ENCODE data around the gene ALOX5. TPM values are rescaled to one million over a fixed set of nuclear protein-coding genes. Genes with fewer than 3 reads are reported as not detected.
"Not testable (repeated sequence)": the region's sequence is repeated elsewhere in the genome, so short reads cannot be mapped to it uniquely, and the experiment has no call there.

ALOX5 gene
- total RNA-seq, 1 experiment from 2014 or later: not detected

DNA sequence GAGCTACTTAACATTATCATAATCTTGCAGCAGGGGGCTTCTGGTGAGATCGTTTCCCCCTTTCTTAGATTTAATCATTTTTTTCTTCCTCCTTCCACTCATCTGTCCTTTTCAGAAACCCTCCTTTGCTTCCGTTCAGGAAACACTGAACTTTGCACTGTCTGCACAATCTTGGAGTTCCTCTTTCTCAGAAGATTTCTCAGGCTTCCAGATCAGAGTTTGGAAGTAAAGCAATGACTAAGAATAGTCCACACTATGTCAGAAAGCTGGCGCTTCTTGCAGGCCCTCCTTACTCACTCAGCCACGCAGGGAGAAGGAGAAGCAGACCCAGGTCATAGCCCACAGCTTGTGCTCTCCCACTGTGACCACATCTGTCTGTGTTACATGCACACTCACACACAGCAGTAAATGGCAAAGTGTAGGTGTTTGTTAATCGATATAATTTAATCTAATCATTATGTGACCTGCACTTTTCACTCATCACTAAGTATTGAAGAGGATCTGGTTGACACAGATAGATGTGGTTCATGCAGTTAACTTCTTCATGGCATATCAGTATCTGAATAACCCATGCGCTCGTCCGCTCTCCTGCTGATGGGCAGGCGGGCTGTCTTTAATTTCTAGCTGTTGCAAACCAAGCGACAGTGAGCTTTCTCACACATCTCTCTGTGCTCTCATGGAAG lies 30.2 kb downstream of the ALOX5 start:
- no peak for DNase-seq (ENCODE audit: low read depth)

DNA sequence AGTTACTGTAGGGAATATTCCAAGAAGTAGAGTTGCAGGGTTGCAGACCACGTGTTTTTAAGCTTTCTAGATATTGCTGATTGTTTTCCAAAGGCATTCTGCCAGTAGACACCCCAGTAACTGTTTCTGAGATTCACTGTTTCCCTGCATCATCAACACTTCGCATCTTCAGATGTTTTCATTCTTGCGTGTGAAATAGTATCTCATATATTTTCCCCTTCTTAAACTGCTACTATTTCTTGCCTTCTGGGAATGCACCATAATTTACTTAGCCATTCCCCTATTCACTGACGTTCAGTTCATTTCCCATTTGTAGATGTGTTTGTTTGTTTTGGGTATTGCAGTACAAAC lies 30.7 kb downstream of the ALOX5 start:
- DNase-seq (ENCODE audit: low read depth): no peak

DNA sequence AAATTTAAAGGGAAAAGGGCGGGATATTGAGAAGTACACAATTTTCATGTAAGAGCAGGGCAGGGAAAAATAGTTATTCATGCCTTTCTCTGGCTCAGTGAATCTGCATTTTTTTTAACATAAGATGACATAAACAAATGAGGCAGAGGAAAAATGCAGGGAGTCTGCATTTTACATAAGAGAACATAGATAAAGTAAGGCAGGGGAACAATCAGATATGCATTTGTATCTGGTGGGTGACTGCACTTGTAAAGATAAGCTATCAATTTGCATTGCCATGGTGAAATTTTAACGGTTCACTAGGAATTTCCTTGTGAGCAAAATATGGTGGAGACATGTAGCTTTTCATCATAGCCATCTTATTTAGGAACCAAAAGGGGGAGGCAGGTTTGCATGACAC lies 33.5 kb downstream of the ALOX5 start:
- no peak for DNase-seq (ENCODE audit: low read depth)

DNA sequence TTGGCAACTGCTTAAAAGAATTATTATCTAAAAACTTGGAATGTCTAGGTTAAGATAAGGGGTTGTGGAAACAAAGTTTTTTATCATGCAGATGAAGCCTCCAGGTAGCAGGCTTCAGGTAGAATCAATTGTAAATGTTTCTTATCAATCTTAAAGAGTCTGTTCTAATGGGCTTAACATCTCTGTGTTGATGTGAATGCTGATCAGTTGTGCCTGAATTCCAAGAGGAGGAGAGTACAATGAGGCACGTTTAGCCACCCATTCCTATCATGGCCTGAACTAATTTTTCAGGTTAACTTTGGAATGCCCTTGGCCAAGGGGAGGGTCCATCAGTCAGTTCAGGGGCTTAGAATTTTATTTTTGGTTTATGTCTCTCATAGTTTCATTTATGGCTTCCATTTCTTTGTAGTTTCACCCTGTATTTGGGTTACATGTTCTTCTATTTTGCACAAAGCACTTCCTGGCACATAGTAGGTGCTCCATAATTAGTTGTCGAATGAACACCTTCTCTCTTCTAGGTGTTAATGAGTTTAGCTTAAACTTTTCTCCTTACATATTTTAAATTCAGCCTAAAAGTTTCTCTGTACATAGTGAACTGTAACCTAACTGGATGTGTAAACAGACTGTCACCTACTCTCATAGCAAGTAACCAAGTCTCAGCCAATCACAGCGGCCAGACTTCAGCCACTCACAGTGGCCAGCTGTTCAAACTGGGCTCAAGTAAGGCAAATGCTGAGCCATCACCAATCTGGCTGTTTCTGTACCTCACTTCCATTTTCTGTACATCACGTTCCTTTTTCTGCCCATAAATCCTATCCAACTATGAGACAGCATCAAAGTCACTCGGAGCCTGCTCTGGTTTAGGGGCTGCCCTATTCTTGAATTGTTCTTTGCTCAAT lies 34.7 kb downstream of the ALOX5 start:
- no peak for DNase-seq (ENCODE audit: low read depth)

DNA sequence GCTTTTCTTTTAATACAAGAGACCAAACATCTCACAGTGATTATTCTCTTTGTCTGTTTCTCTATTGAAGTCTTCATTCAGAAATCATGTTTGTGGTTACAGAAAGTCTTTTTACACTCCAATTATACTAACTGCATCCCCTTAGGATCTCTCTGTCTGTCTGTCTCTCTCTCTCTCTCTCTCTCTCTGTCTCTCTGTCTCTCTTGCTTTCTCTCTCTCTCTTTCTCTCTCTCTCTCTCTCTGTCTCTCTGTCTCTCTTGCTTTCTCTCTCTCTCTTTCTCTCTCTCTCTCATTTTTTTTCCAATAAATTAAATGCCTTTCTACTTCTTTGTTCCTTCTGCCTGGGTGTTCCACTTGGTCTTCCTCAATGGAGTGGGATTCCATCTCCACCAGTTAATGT lies 35.3 kb downstream of the ALOX5 start:
- DNase-seq (ENCODE audit: low read depth): not testable (repeated sequence)

DNA sequence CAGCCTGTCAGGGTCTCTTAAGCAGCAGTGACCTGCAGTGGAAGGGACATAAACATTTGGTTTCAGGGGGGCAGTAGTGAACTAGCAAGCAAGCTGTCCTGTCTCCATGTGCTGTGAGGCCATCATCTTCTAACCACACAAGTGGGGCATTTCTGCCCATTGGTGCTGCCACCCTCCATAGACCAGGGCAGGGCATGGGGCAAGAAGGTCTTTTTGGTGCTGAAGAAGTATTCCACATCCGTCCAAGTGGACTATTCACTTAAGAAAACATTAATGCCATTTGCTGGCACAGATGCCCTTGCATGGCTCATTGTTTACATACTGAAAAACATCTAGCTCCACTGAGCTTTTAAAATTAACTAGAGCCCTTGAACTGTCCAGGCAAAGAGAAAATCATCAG lies 35.8 kb downstream of the ALOX5 start:
- DNase-seq (ENCODE audit: low read depth): no peak

DNA sequence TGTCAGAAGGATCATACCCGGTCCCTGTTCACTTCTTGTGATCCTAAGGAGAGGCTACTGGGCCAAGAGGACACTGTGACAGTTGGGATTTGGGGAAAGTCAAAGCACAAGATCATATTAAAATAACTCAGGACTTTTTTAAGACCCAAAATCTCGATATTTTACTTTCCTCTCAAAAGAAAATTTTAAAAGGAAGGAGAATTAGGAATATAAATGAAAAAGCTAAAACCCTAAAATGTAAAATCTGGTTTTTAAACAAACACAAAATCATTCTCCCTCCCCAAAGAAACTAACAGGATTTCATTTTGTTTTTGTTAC lies 36.4 kb downstream of the ALOX5 start:
- DNase-seq (ENCODE audit: low read depth): no peak

DNA sequence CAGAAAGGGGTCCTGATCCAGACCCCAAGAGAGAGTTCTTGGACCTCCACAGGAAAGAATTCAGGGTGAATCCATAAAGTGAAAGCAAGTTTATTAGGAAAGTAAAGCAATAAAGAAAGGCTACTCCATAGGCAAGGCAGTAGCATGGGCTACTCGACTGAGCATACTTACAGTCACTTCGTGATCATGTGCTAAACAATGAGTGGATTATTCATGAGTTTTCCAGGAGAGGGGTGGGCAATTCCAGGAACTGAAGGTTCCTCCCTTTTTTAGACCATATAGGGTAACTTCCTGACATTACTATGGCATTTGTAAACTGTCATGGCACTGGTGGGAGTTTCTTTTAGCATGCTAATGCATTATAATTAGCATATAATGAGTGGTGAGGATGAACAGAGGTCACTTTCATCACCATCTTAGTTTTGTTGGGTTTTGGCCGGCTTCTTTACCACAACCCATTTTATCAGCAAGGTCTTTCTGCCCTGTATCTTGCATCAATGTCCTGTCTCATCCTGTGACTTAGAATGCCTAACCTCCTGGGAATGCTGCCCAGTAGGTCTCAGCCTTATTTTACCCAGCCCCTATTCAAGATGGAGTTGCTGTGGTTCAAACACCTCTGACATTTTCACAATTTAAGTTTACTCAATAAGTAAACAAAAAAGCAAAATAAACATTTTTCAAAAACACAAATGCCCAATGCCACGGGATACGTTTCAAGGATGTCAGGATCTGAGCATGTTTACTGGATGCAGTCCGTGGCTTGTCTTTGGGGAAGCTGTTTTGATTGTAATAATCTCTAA lies 37.0 kb downstream of the ALOX5 start:
- no peak for DNase-seq (ENCODE audit: low read depth)

DNA sequence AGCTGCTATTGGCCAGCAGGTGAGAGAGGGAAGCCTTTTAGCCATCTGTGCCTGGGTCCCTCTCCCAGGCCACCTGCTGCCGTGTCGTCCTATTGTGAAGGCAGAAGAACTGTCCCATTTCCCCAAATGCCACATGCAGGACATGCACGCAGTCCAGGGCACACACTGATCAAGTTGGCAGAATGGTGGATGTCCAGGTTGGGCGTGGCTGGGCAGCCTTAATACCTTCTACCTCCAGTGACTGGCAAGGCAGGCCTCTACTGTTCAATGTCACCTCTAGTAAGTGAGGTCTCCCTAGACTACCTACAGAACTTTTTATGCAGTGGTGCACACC lies 37.6 kb downstream of the ALOX5 start:
- DNase-seq (ENCODE audit: low read depth): no peak

DNA sequence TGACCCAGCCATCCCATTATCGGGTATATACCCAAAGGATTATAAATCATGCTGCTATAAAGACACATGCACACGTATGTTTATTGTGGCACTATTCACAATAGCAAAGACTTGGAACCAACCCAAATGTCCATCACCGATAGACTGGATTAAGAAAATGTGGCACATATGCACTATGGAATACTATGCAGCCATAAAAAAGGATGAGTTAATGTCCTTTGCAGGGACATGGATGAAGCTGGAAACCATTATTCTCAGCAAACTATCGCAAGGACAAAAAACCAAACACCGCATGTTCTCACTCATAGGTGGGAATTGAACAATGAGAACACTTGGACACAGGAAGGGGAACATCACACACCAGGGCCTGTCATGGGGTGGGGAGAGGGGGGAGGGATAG lies 41.0 kb downstream of the ALOX5 start:
- not testable (repeated sequence) for DNase-seq (ENCODE audit: low read depth)

DNA sequence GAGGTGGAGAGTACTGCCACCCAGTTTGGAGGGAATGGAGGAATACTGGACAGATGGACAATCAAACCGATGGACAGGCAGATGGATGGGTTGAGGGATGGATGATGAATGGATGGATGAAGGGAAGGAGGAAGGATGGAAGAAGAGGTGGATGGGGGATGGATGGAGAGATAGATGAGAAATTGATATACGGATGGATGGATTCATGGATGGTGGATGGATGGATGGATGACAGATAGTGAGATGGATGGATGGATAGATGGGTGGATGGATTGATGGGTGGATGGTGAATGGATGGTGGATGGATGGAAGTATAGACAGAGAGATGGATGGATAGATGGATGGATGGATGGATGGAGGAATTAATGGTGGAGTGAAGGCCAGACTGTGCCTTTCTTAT lies 42.6 kb downstream of the ALOX5 start:
- DNase-seq (ENCODE audit: low read depth): no peak

DNA sequence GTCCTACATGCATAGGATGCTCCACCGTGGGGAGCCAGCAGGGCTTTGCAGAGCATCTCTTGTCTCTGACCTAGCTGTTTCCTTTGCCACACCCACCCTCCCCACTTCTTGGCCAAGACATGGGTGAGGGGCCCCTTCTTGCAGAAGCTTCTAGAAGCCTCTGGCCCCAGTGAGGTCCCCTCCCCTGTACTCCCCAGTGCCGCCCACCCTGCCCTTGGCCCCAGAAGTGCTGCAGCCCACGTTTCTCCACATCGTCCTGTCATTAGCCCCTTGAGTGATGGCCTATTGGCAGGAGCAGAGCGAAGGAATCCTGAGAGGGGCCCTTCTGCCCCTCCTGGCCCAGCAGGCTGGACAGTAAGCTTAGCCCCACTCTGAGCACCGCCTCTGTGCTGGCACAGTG lies 43.7 kb downstream of the ALOX5 start:
- no peak for DNase-seq (ENCODE audit: low read depth)

DNA sequence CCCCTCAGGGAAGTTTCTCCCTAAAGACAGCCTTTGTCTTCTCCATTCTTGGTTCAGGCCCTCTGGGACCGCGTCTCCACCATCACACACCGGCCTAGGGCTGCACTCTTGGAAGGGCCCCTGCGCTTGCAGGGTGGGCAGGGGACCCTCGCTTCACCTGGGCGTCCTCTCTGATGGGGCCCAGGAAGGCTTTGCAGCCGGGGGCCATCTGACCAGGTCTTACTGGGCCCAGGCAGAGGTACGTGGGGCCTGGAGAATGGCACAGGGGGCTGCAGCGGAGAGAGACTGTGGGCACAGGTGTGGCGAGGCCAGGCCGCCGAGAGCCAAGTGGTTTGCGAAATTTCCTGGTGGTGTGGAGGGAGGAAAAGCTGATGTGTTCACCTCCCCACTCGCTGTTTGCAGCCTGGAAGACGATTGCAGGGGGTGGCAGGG lies 44.4 kb downstream of the ALOX5 start:
- no peak for DNase-seq (ENCODE audit: low read depth)

DNA sequence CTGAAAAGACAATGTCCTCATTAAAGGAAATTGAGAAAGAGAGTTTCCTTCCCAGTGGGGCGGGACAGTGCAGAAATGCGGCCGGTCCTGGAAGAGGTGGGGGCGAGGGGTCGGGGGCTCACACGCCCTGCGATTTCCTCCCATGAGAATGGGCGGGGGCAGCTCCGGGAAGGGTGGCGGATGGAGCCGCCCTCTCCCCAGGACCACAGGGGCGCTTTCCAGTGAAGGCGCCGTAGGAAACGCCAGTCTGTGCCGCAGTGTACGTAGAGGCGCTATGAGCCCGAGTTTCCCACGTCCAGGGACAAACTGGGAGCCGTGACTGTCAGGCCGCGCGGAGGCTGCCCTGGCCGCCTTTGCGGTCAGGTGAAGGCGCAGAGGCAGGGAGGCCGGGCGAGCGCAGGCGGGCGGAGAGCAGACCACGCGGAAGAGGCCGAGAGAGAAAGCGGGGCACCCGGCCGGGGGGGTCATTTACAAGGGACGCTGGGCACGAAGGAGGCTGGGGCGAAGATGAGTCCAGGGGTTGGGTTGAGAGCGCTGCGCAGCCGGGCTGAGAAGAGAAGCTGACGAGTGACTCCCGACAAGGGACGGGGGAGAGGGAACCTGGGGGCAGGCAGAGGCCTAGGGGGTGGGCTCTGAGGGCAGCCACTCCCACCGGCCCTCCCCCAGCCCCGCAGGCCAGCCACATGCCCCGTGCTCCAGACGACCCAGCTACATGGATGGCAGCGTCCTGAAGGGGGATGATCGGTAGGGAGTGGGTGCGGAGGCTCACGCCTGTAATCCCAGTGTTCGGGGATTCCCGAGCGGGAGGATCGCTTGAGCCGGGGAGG lies 45.0 kb downstream of the ALOX5 start:
- DNase-seq (ENCODE audit: low read depth): no peak

DNA sequence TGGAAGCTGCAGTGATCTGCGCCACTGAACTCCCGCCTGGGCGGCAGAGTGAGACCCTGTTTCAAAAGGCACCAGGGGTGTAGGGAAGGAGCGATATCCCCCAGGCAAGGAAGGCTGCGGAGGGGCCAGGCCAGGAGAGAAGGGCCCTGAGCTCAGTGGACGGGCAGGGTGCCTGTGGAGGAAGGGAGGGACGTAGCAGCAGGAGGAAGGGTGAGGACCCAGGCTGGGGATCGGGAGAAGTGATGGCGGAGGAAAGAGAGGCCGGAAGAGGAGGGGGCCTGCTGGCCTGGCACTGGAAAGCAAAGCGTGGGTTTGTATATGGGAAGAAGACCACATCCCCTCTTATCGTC lies 45.6 kb downstream of the ALOX5 start:
- DNase-seq (ENCODE audit: low read depth): no peak

DNA sequence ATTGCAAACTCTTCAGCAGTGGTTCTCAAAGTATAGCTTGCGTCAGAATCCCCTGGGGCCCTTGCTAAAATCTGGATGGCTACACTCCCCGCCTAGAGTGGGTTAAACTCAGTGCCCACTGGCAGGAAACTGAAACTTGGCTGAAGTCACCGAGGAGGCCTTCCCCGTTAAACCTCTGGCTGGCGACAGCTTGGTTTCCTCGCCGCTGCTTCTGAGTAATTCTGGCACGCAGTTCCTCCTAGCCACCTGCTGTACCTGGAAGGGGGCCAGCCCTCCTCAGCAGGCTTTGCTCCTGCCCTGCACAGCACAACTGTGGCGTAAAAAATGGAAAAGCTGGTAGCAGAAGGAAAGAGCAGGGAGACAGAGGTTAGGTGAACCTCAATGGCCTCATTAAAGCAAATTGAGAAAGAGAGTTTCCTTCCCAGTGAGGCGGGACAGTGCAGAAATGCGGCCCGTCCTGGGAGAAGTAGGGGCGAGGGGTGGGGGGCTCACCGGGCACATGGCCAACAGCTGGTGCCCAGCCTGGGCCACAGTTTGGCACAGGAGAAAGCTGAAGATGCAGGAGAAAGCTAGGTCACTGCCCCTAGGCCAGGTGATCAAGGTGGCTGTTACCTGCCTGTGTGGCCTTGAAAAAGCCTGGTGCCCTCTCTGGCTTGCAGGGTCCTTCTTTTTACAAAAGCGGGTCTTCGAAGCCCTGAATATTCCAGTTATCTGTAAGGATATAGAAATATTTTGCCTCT lies 46.6 kb downstream of the ALOX5 start:
- peak; percentile 55 for DNase-seq (ENCODE audit: low read depth)

DNA sequence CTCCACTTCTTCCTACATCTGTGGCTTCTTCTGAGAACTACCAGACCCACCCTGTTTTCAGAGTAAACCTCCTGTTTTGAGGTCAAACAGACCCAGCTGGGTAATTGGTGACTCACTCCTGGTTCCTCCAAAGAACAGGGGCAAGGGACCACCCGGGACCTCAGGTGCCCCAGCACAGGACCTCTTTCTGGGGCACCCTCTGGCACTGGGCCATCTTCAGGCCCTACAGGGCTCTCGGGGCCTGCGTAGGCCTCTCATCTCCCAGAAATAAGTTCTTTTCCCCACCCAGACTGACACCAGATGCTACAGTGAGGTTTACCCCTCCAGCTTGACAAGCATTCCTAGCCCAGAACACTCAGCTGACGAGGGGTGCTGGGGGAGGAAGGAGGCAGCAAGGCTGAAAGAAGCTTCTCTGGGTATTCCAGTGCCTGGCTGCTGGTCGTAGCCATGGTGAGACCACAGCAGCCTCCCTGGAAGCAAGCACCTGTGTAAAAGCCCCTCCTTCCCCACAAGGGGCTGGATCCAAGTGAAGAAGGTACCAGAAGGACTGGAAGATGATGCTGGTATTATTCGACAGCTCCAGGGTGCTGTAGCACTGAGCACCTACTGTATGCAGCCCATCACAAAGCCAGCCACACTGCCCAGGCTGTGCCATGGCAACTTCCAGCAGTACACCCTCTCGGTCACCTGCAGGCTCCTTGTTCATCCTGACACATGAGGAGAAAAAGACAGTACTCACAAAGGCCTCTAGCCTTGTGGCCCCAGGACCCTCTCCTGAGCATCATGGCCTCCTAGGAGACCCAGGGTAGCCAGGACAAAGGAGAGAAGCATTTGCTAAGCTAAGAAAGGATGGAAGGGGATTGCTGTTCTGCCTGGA lies 47.4 kb downstream of the ALOX5 start:
- no peak for DNase-seq (ENCODE audit: low read depth)

DNA sequence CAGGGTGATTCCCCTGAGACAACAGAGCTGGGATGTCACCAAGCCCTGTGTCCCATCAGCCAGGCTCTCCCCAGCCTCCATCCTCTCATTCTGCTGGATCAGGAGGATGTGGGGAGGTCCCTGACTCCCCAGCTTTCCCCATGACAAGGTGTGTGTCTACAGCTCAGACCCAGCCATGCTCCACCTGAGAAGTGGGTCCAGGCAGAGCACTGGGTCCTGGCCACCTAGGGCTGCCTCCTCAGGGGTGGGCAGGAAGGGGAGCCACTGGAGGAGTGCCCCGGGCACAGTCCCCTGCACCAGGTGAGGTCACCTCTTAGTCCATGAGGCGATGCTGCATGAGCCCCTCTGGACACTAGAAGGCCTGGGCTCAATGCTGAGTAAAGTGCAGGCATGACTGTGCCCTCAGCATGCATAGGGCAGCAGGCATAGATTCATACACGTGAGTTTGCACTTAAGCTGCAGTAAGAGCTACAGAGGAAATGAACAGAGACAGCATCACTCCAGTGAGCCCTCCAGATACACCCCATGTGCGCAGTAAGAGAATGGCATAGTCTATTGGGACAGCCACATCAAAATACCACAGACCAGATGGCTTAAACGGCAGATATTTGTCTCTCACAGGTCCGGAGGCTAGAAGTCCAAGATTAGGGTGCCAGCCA lies 48.3 kb downstream of the ALOX5 start:
- no peak for DNase-seq (ENCODE audit: low read depth)
